Measurements from ENCODE around the gene LRRC38.

The LRRC38 gene

GRCh38 chr1:13494025-13494424, 19.8 kb downstream of the LRRC38 start (continued):
- TF ChIP-seq ZNF37A (tag by site-specific recombination; IDR thresholded peaks at IDR 0.05): no peak
- no peak for TF ChIP-seq ZNF555 (tag by site-specific recombination; conservative IDR thresholded peaks at IDR 0.05)

- Histone ChIP-seq H3K27ac (ENCODE audit: extremely low read depth, low read depth, low read length) (no peak overlapping the region), H3K36me3 (ENCODE audit: control insufficient read depth in 2 of 2, insufficient read depth in 1 of 2, low read length in 2 of 2) (no peaks in the 10 kb centered on the region), H3K9me3 (ENCODE audit: control insufficient read depth, insufficient read depth, low read depth, low read length) (no peaks in the 10 kb centered on the region), H3K4me1 (ENCODE audit: control insufficient read depth, insufficient read depth, low read length) (no peaks in the 10 kb centered on the region), H3K4me3 (ENCODE audit: low read depth, low read length) (no peak overlapping the region)
- POLR2A ChIA-PET: no interaction called here
- CTCF ChIA-PET: no interaction called here
- TF ChIP-seq ZSCAN30 (tag by site-specific recombination; IDR thresholded peaks at IDR 0.05): no peak
- no peak for TF ChIP-seq ZNF26 (tag by site-specific recombination; IDR thresholded peaks at IDR 0.05)
- TF ChIP-seq CTCF (tag by site-specific recombination; IDR thresholded peaks at IDR 0.05): no peak
- TF ChIP-seq ZNF529 (tag by site-specific recombination; IDR thresholded peaks at IDR 0.05; ENCODE audit: insufficient replicate concordance): no peak
- no peak for TF ChIP-seq ZNF157 (tag by site-specific recombination; IDR thresholded peaks at IDR 0.05)
- no peak for TF ChIP-seq ZNF341 (tag by site-specific recombination; IDR thresholded peaks at IDR 0.05; ENCODE audit: low read depth)
Observed at GRCh38 chr1:13492711-13493110, 21.1 kb downstream of the LRRC38 start.

GRCh38 chr1:13487957-13488356, 25.8 kb downstream of the LRRC38 start:
- POLR2A ChIA-PET: no interaction called here
- no peak for TF ChIP-seq ZBTB20 (tag by site-specific recombination; IDR thresholded peaks at IDR 0.05)
- TF ChIP-seq ZNF501 (tag by site-specific recombination; IDR thresholded peaks at IDR 0.05): no peak
- no peak for TF ChIP-seq PRDM2 (tag by site-specific recombination; IDR thresholded peaks at IDR 0.05; ENCODE audit: borderline replicate concordance)
- no peak for TF ChIP-seq ZNF624 (tag by site-specific recombination; IDR thresholded peaks at IDR 0.05)
- TF ChIP-seq ZNF571 (tag by site-specific recombination; IDR thresholded peaks at IDR 0.05): no peak
- no peak for TF ChIP-seq ZSCAN5A (tag by site-specific recombination; IDR thresholded peaks at IDR 0.05)
- no peak for TF ChIP-seq ZBTB8A (tag by site-specific recombination; IDR thresholded peaks at IDR 0.05)
- no peak for TF ChIP-seq ZNF133 (tag by site-specific recombination; IDR thresholded peaks at IDR 0.05)
- no peak for TF ChIP-seq ZNF544 (tag by site-specific recombination; IDR thresholded peaks at IDR 0.05)
- TF ChIP-seq RBAK (tag by site-specific recombination; IDR thresholded peaks at IDR 0.05): no peak
- no peak for TF ChIP-seq ZNF335 (tag by site-specific recombination; conservative IDR thresholded peaks at IDR 0.05)
- Histone ChIP-seq H3K4me3 (ENCODE audit: low read depth, low read length) (no peak overlapping the region), H3K4me1 (ENCODE audit: control insufficient read depth, insufficient read depth, low read length) (no peaks in the 10 kb centered on the region), H3K36me3 (ENCODE audit: control insufficient read depth in 2 of 2, insufficient read depth in 1 of 2, low read length in 2 of 2) (no peaks in the 10 kb centered on the region), H3K9me3 (ENCODE audit: control insufficient read depth, insufficient read depth, low read depth, low read length) (no peaks in the 10 kb centered on the region), H3K27ac (ENCODE audit: extremely low read depth, low read depth, low read length) (no peak overlapping the region)
- CTCF ChIA-PET: no interaction called here

Measured in HEK293 (cell line).